Tibial artery (tissue), 4 donors: ENCODE results near the gene MIER1.

Experiments used
- DNase-seq, 2 donors: peaks; one replicate each; pipeline ENCODE4 v3.0.0-alpha.2; 2019
- H3K27ac ChIP-seq, 2 donors: fragments of 200-600 bp; sonication (generic) in 1 of 2; 1 replicate in 1 of 2; 2 replicates in 1 of 2; pipeline ENCODE4 v1.5.1; 2018 to 2019; ENCODE audit warnings: mild to moderate bottlenecking in 1 of 2
- H3K27me3 ChIP-seq, 2 donors: fragments of 200-600 bp; sonication (generic) in 1 of 2; one replicate each; pipeline versions ENCODE4 v1.5.1 to v1.6.0; 2016 to 2019
- H3K36me3 ChIP-seq, 3 donors: fragments of 200-600 bp; sonication (generic) in 2 of 3; one replicate each; pipeline ENCODE4 v1.5.1; 2016 to 2019; ENCODE audit warnings: mild to moderate bottlenecking in 2 of 3
- H3K4me1 ChIP-seq, 4 donors: fragments of 200-600 bp; sonication (generic) in 2 of 4; 1 replicate in 3 of 4; 2 replicates in 1 of 4; pipeline ENCODE4 v1.5.1; 2016 to 2019
- H3K4me3 ChIP-seq, 2 donors: fragments of 200-600 bp; sonication (generic) in 1 of 2; 1 replicate in 1 of 2; 2 replicates in 1 of 2; pipeline ENCODE4 v1.5.1; 2018 to 2019; ENCODE audit warnings: mild to moderate bottlenecking in 2 of 2
- H3K9me3 ChIP-seq, 3 donors: fragments of 200-600 bp; sonication (generic) in 1 of 3; one replicate each; pipeline ENCODE4 v1.5.1; 2016 to 2019
- CTCF ChIP-seq, 2 experiments: fragments of 200-600 bp in 1 of 2; fragments of 450-650 bp in 1 of 2; IDR thresholded peaks; one replicate each; pipeline ENCODE4 v1.5.1; 2017 to 2019; ENCODE audit warnings: antibody characterized with exemption in 2 of 2, mild to moderate bottlenecking in 1 of 2, moderate library complexity in 1 of 2
- intact Hi-C: fragments of 100-400 bp; cut with DNase I; formaldehyde crosslinking; loops from one replicate; pipeline ENCODE4 v1.15.0; 2023; ENCODE audit warnings: low total_unique reads

MIER1 gene

GRCh38 chr1:67018574-67018973 lies 93.8 kb downstream of the MIER1 start:
- Histone ChIP-seq H3K27me3 (no peaks in the 10 kb centered on the region), H3K4me1 (peaks cover 0 to 50% (median 27%) of the 10 kb centered on the region in 4 donors), H3K36me3 (peaks cover 0 to 13% (median 3%) of the 10 kb centered on the region in 3 donors), H3K4me3 (no peak overlapping the region), H3K9me3 (no peaks in the 10 kb centered on the region), H3K27ac (peak overlapping the region; percentile 76 to 77)
- no peak for TF ChIP-seq CTCF (IDR thresholded peaks at IDR 0.05)
- intact Hi-C loops, result loop anchor here (5.0 kb wide), 1 partner anchor 34 kb away; the partner anchor contains the start of gene SLC35D1
- no peak for DNase-seq

GRCh38 chr1:67019121-67019520 lies 94.3 kb downstream of the MIER1 start:
- no peak overlapping the region for H3K4me3 ChIP-seq
- H3K36me3 ChIP-seq, result peaks cover 0 to 13% (median 3%) of the 10 kb centered on the region in 3 donors
- no peaks in the 10 kb centered on the region for H3K9me3 ChIP-seq
- no peak for TF ChIP-seq CTCF (IDR thresholded peaks at IDR 0.05)
- DNase-seq, result no peak
- no peaks in the 10 kb centered on the region for H3K27me3 ChIP-seq
- intact Hi-C loops, result loop anchor here (5.0 kb wide), 1 partner anchor 33 kb away; the partner anchor contains the start of gene SLC35D1
- peak overlapping the region; percentile 76 to 77 for H3K27ac ChIP-seq
- H3K4me1 ChIP-seq, result peaks cover 0 to 50% (median 27%) of the 10 kb centered on the region in 4 donors

- Histone ChIP-seq H3K27ac (peak overlapping the region; percentile 76 to 77), H3K27me3 (no peaks in the 10 kb centered on the region), H3K4me3 (no peak overlapping the region), H3K36me3 (peaks cover 0 to 17% (median 7%) of the 10 kb centered on the region in 3 donors), H3K4me1 (peaks cover 0 to 50% (median 27%) of the 10 kb centered on the region in 4 donors), H3K9me3 (no peaks in the 10 kb centered on the region)
- DNase-seq, result no peak
- intact Hi-C loops, result loop anchor here (5.0 kb wide), 1 partner anchor 33 kb away; the partner anchor contains the start of gene SLC35D1
- no peak for TF ChIP-seq CTCF (IDR thresholded peaks at IDR 0.05)
These were observed 94.9 kb downstream of the MIER1 start for GRCh38 chr1:67019600-67020136.

GRCh38 chr1:67020304-67020703 lies 95.5 kb downstream of the MIER1 start:
- H3K9me3 ChIP-seq, result no peaks in the 10 kb centered on the region
- H3K27me3 ChIP-seq, result no peaks in the 10 kb centered on the region
- no peak for DNase-seq
- intact Hi-C loops, result no loop called here
- peaks cover 0 to 20% (median 6%) of the 10 kb centered on the region in 3 donors for H3K36me3 ChIP-seq
- H3K4me1 ChIP-seq, result peaks cover 0 to 50% (median 27%) of the 10 kb centered on the region in 4 donors
- H3K27ac ChIP-seq, result peak overlapping the region; percentile 76 to 77
- no peak overlapping the region for H3K4me3 ChIP-seq
- no peak for TF ChIP-seq CTCF (IDR thresholded peaks at IDR 0.05)

GRCh38 chr1:67020765-67021164 lies 96.0 kb downstream of the MIER1 start:
- no peak for DNase-seq
- TF ChIP-seq CTCF (IDR thresholded peaks at IDR 0.05), result no peak
- Histone ChIP-seq H3K27me3 (no peaks in the 10 kb centered on the region), H3K27ac (peak overlapping the region; percentile 76 to 77), H3K4me1 (peaks cover 0 to 50% (median 27%) of the 10 kb centered on the region in 4 donors), H3K4me3 (no peak overlapping the region), H3K9me3 (no peaks in the 10 kb centered on the region), H3K36me3 (peaks cover 0 to 20% (median 4%) of the 10 kb centered on the region in 3 donors)
- intact Hi-C loops, result no loop called here
